Measurements from ENCODE around the gene FOXE3.

DNA sequence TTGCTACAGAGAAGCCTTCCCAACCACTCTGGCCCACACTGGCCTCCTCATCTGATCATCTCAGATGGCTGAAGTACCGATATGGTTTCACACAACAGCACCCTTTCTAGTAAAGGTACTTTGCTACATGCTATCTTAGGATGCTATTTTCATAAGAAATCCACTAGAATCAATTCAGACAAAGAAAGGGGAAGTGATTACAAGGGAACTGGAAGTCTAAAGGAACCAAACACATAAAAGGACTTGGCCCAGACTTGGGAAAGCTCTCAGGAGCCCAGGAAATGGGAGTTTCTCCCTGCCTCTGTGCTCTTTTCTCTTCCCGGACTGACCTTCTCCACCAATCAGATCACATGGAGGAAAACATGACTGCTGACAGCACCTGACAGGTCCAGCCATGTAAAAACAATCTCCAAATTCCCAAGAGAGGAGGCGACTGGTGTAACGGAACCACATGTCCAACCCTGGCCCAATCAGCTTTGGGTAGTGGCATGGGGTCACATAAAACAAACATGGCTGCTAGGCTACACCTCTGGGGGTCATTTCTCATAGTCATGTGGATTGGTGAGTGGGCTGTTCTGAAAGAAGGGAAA lies 12.7 kb upstream of the FOXE3 start:
- TF ChIP-seq, protein P1, sequence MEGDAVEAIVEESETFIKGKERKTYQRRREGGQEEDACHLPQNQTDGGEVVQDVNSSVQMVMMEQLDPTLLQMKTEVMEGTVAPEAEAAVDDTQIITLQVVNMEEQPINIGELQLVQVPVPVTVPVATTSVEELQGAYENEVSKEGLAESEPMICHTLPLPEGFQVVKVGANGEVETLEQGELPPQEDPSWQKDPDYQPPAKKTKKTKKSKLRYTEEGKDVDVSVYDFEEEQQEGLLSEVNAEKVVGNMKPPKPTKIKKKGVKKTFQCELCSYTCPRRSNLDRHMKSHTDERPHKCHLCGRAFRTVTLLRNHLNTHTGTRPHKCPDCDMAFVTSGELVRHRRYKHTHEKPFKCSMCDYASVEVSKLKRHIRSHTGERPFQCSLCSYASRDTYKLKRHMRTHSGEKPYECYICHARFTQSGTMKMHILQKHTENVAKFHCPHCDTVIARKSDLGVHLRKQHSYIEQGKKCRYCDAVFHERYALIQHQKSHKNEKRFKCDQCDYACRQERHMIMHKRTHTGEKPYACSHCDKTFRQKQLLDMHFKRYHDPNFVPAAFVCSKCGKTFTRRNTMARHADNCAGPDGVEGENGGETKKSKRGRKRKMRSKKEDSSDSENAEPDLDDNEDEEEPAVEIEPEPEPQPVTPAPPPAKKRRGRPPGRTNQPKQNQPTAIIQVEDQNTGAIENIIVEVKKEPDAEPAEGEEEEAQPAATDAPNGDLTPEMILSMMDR (IDR thresholded peaks at IDR 0.05), result no peak
- no peak for TF ChIP-seq POLR2A (IDR thresholded peaks at IDR 0.05)
